HEK293T (cell line): ENCODE measurements around the gene LRPAP1.

Source experiments
- CTCF ChIA-PET: fragments of 350-600 bp; formaldehyde crosslinking; extraction: SDS; loops from one replicate; lab custom pipeline; 2021; ENCODE audit warnings: antibody characterized with exemption, inconsistent platforms; lab: Yijun Ruan, JAX
- POLR2A ChIA-PET: fragments of 350-600 bp; formaldehyde crosslinking; extraction: SDS; loops from one replicate; lab custom pipeline; 2020; ENCODE audit warnings: antibody characterized with exemption, inconsistent platforms; lab: Yijun Ruan, JAX
- DNase-seq: peaks from one replicate; pipeline ENCODE4 v3.0.0; 2012; ENCODE audit warnings: mixed read lengths; ENCODE audit errors: extremely low spot score
- ARNT ChIP-seq: fragments of 450-650 bp; IDR thresholded peaks from 2 replicates; pipeline ENCODE4 v1.6.1; 2017; ENCODE audit warnings: mild to moderate bottlenecking
- BHLHE40 ChIP-seq: fragments of 450-650 bp; IDR thresholded peaks from 2 replicates; pipeline ENCODE4 v1.6.1; 2016; ENCODE audit warnings: mild to moderate bottlenecking, moderate library complexity, borderline replicate concordance
- CTBP1 ChIP-seq: fragments of 450-650 bp; IDR thresholded peaks from 2 replicates; pipeline ENCODE4 v1.6.1; 2016; ENCODE audit warnings: borderline replicate concordance
- ELF4 ChIP-seq: fragments of 450-650 bp; IDR thresholded peaks from 2 replicates; pipeline ENCODE4 v1.6.1; 2017; ENCODE audit warnings: antibody characterized with exemption
- FOXA1 ChIP-seq: fragments of 450-650 bp; IDR thresholded peaks from 2 replicates; pipeline ENCODE4 v1.6.1; 2016; ENCODE audit warnings: mild to moderate bottlenecking
- FOXK2 ChIP-seq: fragments of 450-650 bp; IDR thresholded peaks from 2 replicates; pipeline ENCODE4 v1.6.1; 2016; ENCODE audit warnings: mild to moderate bottlenecking
- FOXM1 ChIP-seq: fragments of 450-650 bp; IDR thresholded peaks from 2 replicates; pipeline ENCODE4 v1.6.1; 2017; ENCODE audit warnings: mild to moderate bottlenecking, borderline replicate concordance
- HDGF ChIP-seq: fragments of 450-650 bp; IDR thresholded peaks from 2 replicates; pipeline ENCODE4 v1.6.1; 2017; ENCODE audit warnings: antibody characterized with exemption, borderline replicate concordance
- L3MBTL2 ChIP-seq: fragments of 450-650 bp; conservative IDR thresholded peaks from 2 replicates; pipeline ENCODE4 v1.6.1; 2016; ENCODE audit warnings: mild to moderate bottlenecking
- LEF1 ChIP-seq: fragments of 450-650 bp; IDR thresholded peaks from 2 replicates; pipeline ENCODE4 v1.6.1; 2017; ENCODE audit warnings: mild to moderate bottlenecking, borderline replicate concordance
- NFRKB ChIP-seq: fragments of 450-650 bp; IDR thresholded peaks from 2 replicates; pipeline ENCODE4 v1.6.1; 2016; ENCODE audit warnings: mild to moderate bottlenecking, moderate library complexity
- SP1 ChIP-seq: fragments of 450-650 bp; IDR thresholded peaks from 2 replicates; pipeline ENCODE4 v1.6.1; 2017
- SUZ12 ChIP-seq: fragments of 450-650 bp; IDR thresholded peaks from 2 replicates; pipeline ENCODE4 v1.6.1; 2016; ENCODE audit warnings: mild to moderate bottlenecking
- TARDBP ChIP-seq: fragments of 450-650 bp; IDR thresholded peaks from 2 replicates; pipeline ENCODE4 v1.6.1; 2016
- ZNF384 ChIP-seq: fragments of 450-650 bp; IDR thresholded peaks from 2 replicates; pipeline ENCODE4 v1.6.1; 2016
- TF ChIP-seq, protein P1 (sequence below): fragments of 450-650 bp; IDR thresholded peaks from 2 replicates; pipeline ENCODE4 v1.6.1; 2016

The LRPAP1 gene

GRCh38 chr4:3516836-3517730, 15.1 kb downstream of the LRPAP1 start:
- ChIA-PET POLR2A (no interaction called here), CTCF (no interaction called here)
- no peak for DNase-seq

GRCh38 chr4:3516061-3516835, 16.0 kb downstream of the LRPAP1 start:
- TF ChIP-seq CTBP1 (no peak), FOXA1 (no peak), FOXK2 (no peak), ZNF384 (no peak), SP1 (no peak), LEF1 (no peak), BHLHE40 (no peak), ARNT (no peak), HDGF (no peak), SUZ12 (no peak)
- TF ChIP-seq, protein P1, sequence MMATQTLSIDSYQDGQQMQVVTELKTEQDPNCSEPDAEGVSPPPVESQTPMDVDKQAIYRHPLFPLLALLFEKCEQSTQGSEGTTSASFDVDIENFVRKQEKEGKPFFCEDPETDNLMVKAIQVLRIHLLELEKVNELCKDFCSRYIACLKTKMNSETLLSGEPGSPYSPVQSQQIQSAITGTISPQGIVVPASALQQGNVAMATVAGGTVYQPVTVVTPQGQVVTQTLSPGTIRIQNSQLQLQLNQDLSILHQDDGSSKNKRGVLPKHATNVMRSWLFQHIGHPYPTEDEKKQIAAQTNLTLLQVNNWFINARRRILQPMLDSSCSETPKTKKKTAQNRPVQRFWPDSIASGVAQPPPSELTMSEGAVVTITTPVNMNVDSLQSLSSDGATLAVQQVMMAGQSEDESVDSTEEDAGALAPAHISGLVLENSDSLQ = no peak
- POLR2A ChIA-PET = no interaction called here
- no peak for DNase-seq
- CTCF ChIA-PET = no interaction called here

More at GRCh38 chr4:3516836-3517730, 15.1 kb downstream of the LRPAP1 start:
- no peak for TF ChIP-seq SP1
- TF ChIP-seq LEF1 = no peak
- TF ChIP-seq, protein P1 = no peak
- no peak for TF ChIP-seq TARDBP

GRCh38 chr4:3515646-3516045, 16.6 kb downstream of the LRPAP1 start:
- TF ChIP-seq NFRKB (no peak), SUZ12 (no peak), BHLHE40 (no peak), ARNT (no peak), TARDBP (no peak), FOXM1 (no peak), CTBP1 (no peak), ELF4 (no peak), HDGF (no peak), SP1 (no peak), ZNF384 (no peak), FOXK2 (no peak), L3MBTL2 (no peak), LEF1 (no peak), FOXA1 (no peak)
- TF ChIP-seq, protein P1 = no peak
- no peak for DNase-seq
- POLR2A ChIA-PET = interaction anchor here (0.9 kb wide), 1 partner anchor 9 kb away, joined by 3 read pairs; no protein-coding TSS in a partner anchor
- CTCF ChIA-PET = no interaction called here

DNA sequence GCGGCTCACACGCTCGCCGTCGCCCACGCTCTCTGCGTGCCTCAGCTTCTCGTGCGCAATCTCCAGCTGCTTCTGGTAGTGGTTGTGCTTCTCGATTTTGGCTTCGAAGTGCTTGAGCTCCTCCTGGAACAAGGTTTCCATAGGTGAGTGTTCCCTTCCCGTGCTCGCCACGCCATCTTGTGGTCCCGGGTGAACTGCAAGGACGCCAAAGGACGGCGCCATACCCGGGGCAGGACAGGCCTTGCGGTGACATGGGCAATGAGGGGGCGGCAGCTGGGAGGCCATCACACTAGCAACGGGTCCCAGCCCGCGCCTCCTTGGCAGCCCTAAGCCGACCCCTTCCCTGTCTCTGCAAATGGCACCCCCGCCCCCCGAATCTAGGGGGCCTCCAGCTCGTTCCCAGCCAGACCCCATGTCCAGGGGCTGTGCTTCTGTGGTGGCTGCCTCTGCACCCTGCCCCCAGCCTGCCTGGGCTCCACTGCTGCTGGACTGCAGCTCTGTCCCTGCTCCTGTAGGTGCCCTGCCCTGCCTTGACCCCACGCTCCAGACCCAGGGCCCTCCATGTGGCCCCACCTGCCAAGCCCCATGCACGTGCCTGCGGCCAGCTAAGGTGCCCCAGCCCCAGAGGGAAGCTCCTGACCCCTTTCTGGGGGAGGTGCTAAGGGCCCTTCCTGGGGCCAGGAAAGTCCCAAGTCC, 17.3 kb downstream of the LRPAP1 start:
- no peak for DNase-seq
- CTCF ChIA-PET = interaction anchor here (0.7 kb wide), 2 partner anchors 21 to 147 kb away, joined by 3 read pairs; no protein-coding TSS in a partner anchor
- POLR2A ChIA-PET = interaction anchor here (0.9 kb wide), 1 partner anchor 9 kb away, joined by 3 read pairs; no protein-coding TSS in a partner anchor

More for the DNA sequence above, 17.3 kb downstream of the LRPAP1 start:
- TF ChIP-seq ELF4 = no peak
- no peak for TF ChIP-seq SP1
- no peak for TF ChIP-seq NFRKB
- TF ChIP-seq, protein P1 = no peak
- no peak for TF ChIP-seq FOXA1
- TF ChIP-seq BHLHE40 = no peak
- TF ChIP-seq ARNT = no peak
- no peak for TF ChIP-seq L3MBTL2
- TF ChIP-seq LEF1 = no peak
- no peak for TF ChIP-seq HDGF
- no peak for TF ChIP-seq ZNF384
- TF ChIP-seq TARDBP = no peak
